CD4-positive, alpha-beta T cell (primary cell): ENCODE data around the gene UNC13B. TPM values are rescaled to one million over a fixed set of nuclear protein-coding genes. Genes with fewer than 3 reads are reported as not detected.

Experiments used
- ATAC-seq: fragments of 200-7000 bp; cut with Tn5 transposase; one replicate; pipeline ENCODE4 v1.10.0; 2022; ENCODE audit warnings: mild to moderate bottlenecking; ENCODE audit not compliant: poor library complexity
- CTCF ChIA-PET: fragments of 350-600 bp; sonication (Branson Sonifier 250); formaldehyde crosslinking; loops from one replicate; lab custom pipeline; 2021; ENCODE audit warnings: antibody characterized with exemption, inconsistent platforms; lab: Charles Lee
- POLR2A ChIA-PET: fragments of 350-600 bp; sonication (Branson Sonifier 250); formaldehyde crosslinking; loops from one replicate; lab custom pipeline; 2021; ENCODE audit warnings: antibody characterized with exemption, inconsistent platforms; lab: Charles Lee
- DNase-seq, 14 experiments: peaks; one replicate each; pipeline ENCODE4 v3.0.0-alpha.2; 2013 to 2020; ENCODE audit warnings: mixed read lengths in 2 of 14
- H3K27ac ChIP-seq, 2 donors: one replicate each; pipeline versions ENCODE4 v1.5.1 to v1.7.0; 2013; ENCODE audit warnings: low read length in 2 of 2, low read depth in 1 of 2, mild to moderate bottlenecking in 1 of 2
- H3K27me3 ChIP-seq, 2 experiments: 1 replicate in 1 of 2; 2 replicates in 1 of 2; pipeline versions ENCODE4 v1.6.1 to v1.7.0; 2013; ENCODE audit warnings: low read length in 2 of 2, control low read depth in 1 of 2, mild to moderate bottlenecking in 1 of 2, moderate library complexity in 1 of 2; ENCODE audit not compliant: insufficient read depth in 2 of 2, control insufficient read depth in 1 of 2
- H3K36me3 ChIP-seq: one replicate; pipeline ENCODE4 v1.6.1; 2013; ENCODE audit warnings: low read length, control low read depth; ENCODE audit not compliant: insufficient read depth
- H3K4me1 ChIP-seq: one replicate; pipeline ENCODE4 v1.6.1; 2013; ENCODE audit warnings: low read length, control low read depth; ENCODE audit not compliant: insufficient read depth
- H3K4me3 ChIP-seq: one replicate; pipeline ENCODE4 v1.5.1; 2013; ENCODE audit warnings: mild to moderate bottlenecking, low read length, moderate library complexity
- H3K9me3 ChIP-seq, 2 experiments: 1 replicate in 1 of 2; 2 replicates in 1 of 2; pipeline versions ENCODE4 v1.6.1 to v1.7.0; 2013; ENCODE audit warnings: low read length in 2 of 2, mild to moderate bottlenecking in 2 of 2, control low read depth in 1 of 2, moderate library complexity in 1 of 2; ENCODE audit not compliant: control insufficient read depth in 1 of 2, insufficient read depth in 1 of 2
- H3K27ac Mint-ChIP-seq: one replicate; pipeline ENCODE4 v1.8.0; 2020; ENCODE audit warnings: mixed read lengths
- H3K27me3 Mint-ChIP-seq: one replicate; pipeline ENCODE4 v1.8.0; 2021; ENCODE audit warnings: mixed read lengths
- H3K36me3 Mint-ChIP-seq: one replicate; pipeline ENCODE4 v1.8.0; 2021; ENCODE audit warnings: low read depth, mixed read lengths
- H3K4me1 Mint-ChIP-seq: one replicate; pipeline ENCODE4 v1.8.0; 2021; ENCODE audit warnings: low read depth, mixed read lengths
- H3K4me3 Mint-ChIP-seq: one replicate; pipeline ENCODE4 v1.8.0; 2020; ENCODE audit warnings: mild to moderate bottlenecking, mixed read lengths
- H3K9me3 Mint-ChIP-seq: one replicate; pipeline ENCODE4 v1.8.0; 2020; ENCODE audit warnings: mixed read lengths
- CTCF ChIP-seq: fragments of 200-600 bp; IDR thresholded peaks from one replicate; pipeline ENCODE4 v1.8.0; 2022; ENCODE audit warnings: antibody characterized with exemption, mild to moderate bottlenecking
- intact Hi-C, 2 experiments: fragments of 100-400 bp; cut with DNase I in 1 of 2; cut with micrococcal nuclease in 1 of 2; formaldehyde crosslinking; loops; one replicate each; pipeline versions ENCODE4 v1.15.1 to v1.9.0; 2023 to 2025; cut with DNase I, micrococcal nuclease
- total RNA-seq, 174 experiments: library from RNA in 2 of 174; stranded (reverse) in 2 of 174; gene quantifications; one replicate each; pipeline ENCODE4 v1.2.3 and lab custom pipeline; 2021 to 2026

Gene UNC13B
- total RNA-seq, 2 experiments from 2014 or later = 0.38 to 0.84 TPM

DNA sequence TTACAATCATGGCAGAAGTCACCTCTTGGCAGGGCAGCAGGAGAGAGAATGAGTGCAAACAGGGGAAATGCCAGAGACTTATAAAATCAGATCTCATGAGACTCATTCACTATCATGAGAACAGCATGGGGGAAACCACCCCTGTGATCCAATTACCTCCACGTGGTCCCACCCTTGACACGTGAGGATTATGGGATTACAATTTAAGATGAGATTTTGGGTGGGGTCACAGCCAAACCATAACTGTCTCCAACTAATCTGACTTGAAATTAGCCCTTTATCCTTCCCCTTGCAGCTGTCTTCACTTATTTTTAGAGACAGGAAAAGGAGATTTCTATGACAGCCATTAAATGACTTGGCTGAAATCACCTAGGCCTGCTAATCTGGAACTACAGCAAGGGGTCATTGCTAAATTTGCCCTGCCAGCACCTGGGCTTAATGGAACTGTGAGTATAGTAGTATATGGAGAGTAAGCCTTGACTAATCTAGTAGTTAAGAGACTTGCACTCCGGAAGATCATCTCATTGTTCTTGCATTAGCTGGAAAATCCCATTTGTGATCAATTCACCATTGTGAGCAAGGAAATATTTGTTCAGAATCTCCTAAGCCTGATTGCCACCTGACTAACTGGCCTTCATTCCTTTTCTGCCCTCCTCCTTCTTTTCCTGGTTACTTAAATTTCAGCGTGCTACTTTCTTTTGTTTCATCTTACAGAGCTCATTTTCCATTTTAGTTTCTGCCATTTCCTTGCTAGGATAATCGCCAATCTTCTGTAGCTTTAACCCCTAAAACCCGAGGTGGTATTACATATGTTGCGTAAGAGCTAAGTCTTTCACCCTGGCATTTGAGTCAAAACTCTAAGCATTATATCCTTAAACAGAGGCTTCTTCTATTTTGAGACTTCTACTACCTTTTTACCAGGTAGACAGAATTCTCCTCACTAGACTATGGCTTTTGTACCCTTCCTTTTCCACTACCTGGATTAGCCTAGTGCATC lies 262.8 kb downstream of the UNC13B start:
- TF ChIP-seq CTCF = no peak

DNA sequence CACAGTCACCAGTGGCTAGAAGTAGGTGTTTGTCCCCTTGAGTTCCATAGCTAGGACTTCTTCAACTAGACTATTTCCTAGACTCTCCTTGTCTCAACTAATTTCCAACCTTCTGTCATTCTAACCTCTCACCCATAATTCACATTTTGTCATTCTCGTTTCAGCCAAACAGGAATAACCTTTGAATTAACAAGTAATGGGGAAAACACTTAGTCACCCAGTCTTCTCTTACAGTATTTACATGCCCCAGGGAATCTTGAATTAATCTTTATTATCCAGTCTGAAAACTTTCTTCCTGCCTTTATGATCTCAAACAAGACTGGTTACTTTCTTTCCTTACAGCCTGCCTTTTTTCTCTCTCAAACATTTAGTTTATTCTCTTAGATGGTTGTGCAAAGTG lies 264.8 kb downstream of the UNC13B start:
- ChIA-PET CTCF (no interaction called here), POLR2A (no interaction called here)
- Mint-ChIP-seq H3K9me3 (peaks cover 11% of the 10 kb centered on the region), H3K27me3 (peaks cover 43% of the 10 kb centered on the region), H3K4me3 (no peak overlapping the region), H3K4me1 (no peaks in the 10 kb centered on the region), H3K36me3 (no peaks in the 10 kb centered on the region), H3K27ac (no peak overlapping the region)
- Histone ChIP-seq H3K27ac (no peak overlapping the region), H3K4me3 (no peak overlapping the region), H3K36me3 (no peaks in the 10 kb centered on the region), H3K27me3 (peaks cover 0 to 13% of the 10 kb centered on the region in 2 experiments), H3K9me3 (peaks cover 0 to 13% of the 10 kb centered on the region in 2 experiments), H3K4me1 (no peaks in the 10 kb centered on the region)
- TF ChIP-seq CTCF = no peak
- DNase-seq = no peak
- intact Hi-C loops = no loop called here
- ATAC-seq = no peak

More for the DNA sequence above, 262.8 kb downstream of the UNC13B start:
- peaks cover 46% of the 10 kb centered on the region for H3K27me3 Mint-ChIP-seq
- no peaks in the 10 kb centered on the region for H3K4me1 Mint-ChIP-seq
- Histone ChIP-seq H3K4me3 (no peak overlapping the region), H3K4me1 (no peaks in the 10 kb centered on the region), H3K27me3 (peaks cover 0 to 13% of the 10 kb centered on the region in 2 experiments), H3K9me3 (peaks cover 0 to 13% of the 10 kb centered on the region in 2 experiments), H3K36me3 (no peaks in the 10 kb centered on the region), H3K27ac (no peak overlapping the region)
- ChIA-PET CTCF (no interaction called here), POLR2A (no interaction called here)
- H3K27ac Mint-ChIP-seq = no peak overlapping the region
- ATAC-seq (no peak), DNase-seq (no peak)
- H3K9me3 Mint-ChIP-seq = peaks cover 11% of the 10 kb centered on the region
- no peak overlapping the region for H3K4me3 Mint-ChIP-seq
- no peaks in the 10 kb centered on the region for H3K36me3 Mint-ChIP-seq
- intact Hi-C loops = no loop called here

- Histone ChIP-seq H3K4me3 (no peak overlapping the region), H3K4me1 (no peaks in the 10 kb centered on the region), H3K27ac (no peak overlapping the region), H3K36me3 (no peaks in the 10 kb centered on the region), H3K9me3 (peaks cover 0 to 13% of the 10 kb centered on the region in 2 experiments), H3K27me3 (peaks cover 0 to 13% of the 10 kb centered on the region in 2 experiments)
- Mint-ChIP-seq H3K9me3 (peaks cover 11% of the 10 kb centered on the region), H3K36me3 (no peaks in the 10 kb centered on the region), H3K27ac (no peak overlapping the region), H3K4me3 (no peak overlapping the region), H3K4me1 (no peaks in the 10 kb centered on the region), H3K27me3 (peaks cover 32% of the 10 kb centered on the region)
- DNase-seq (no peak), ATAC-seq (no peak)
- POLR2A ChIA-PET = no interaction called here
- intact Hi-C loops = no loop called here
- CTCF ChIA-PET = no interaction called here
- TF ChIP-seq CTCF = no peak
Measured at GRCh38 chr9:35431467-35431866, 269.7 kb downstream of the UNC13B start.
